HL-60 (cell line): ENCODE results near the gene SMAP1.

Source experiments
- CTCF ChIP-seq: IDR thresholded peaks from one replicate; pipeline ENCODE4 v1.5.1; 2011; ENCODE audit warnings: low read length, control low read depth, inconsistent platforms; ENCODE audit not compliant: insufficient read depth
- POLR2AphosphoS5 ChIP-seq: IDR thresholded peaks from 2 replicates; pipeline ENCODE4 v1.6.1; 2012; ENCODE audit warnings: low read depth
- REST ChIP-seq: IDR thresholded peaks from 2 replicates; pipeline ENCODE4 v1.6.1; 2012; ENCODE audit warnings: low read depth; ENCODE audit not compliant: insufficient replicate concordance

DNA sequence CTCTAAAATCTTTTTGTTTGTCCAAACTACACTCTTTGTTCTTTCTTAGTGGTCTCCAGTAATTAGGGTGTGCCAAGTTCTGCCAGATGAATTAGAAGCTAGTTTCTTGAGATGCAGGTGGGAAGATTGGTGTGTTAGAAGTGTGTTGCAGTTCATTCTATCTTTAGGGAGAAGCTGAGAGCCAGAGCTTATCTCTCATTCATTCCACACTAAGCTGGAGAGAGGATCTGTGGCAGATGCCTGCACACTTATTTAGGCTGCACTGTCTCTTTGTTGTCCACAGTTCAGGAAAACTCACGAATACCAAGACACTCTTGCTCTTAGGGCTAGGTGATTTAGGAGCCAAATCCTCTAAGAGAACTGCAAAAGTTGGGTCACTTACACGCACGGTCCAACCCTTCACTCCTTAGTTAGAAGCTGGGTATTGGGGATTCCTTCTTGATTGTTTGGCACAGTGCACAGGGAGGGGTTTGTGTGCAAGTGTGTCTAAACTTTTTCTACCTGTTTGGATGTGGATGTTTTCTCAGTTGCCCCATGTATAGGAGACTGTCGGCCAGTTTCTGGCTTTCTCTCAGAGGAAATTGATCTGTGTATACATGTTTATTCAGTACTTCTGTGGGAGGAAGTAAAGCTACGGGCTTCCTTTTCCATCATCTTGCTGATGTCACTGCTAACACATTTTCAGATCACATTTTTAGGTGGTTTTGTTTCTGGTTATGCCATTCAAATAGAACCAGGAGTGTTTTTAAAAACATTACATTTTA, 49.5 kb downstream of the SMAP1 start:
- TF ChIP-seq CTCF (no peak), POLR2AphosphoS5 (no peak), REST (no peak)
